CMK (cell line): Measurements from ENCODE around the gene EEIG1.

Experiments used
- DNase-seq: peaks from one replicate; pipeline ENCODE4 v3.0.0-alpha.2; 2010; ENCODE audit warnings: low read depth

The EEIG1 gene

GRCh38 chr9:128001151-128001778 is 20.5 kb upstream of the EEIG1 start:
- DNase-seq = no peak

DNA sequence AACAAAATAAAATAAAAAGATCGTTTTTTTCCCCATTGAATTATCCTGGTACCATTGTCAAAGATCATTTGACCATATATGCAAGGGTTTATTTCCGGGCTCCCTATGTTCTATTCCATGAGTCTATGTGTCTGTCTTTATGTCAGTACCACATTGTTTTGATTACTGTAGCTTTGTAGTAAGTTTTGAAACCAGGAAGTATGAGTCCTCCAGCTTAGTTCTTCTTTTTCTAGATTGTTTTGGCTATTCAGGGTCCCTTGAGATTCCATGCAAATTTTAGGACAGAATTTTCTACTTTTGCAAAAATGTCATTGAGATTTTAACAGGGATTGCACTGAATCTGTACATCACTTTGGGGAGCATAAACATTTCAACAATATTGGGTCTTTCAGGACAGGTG is 18.7 kb upstream of the EEIG1 start:
- no peak for DNase-seq

GRCh38 chr9:127993721-127994120 is 12.9 kb upstream of the EEIG1 start:
- DNase-seq = no peak

- DNase-seq = no peak
Measured at GRCh38 chr9:127991757-127992274, 11.0 kb upstream of the EEIG1 start.

- no peak for DNase-seq
Measured at GRCh38 chr9:127991017-127991756, 10.4 kb upstream of the EEIG1 start.

DNA sequence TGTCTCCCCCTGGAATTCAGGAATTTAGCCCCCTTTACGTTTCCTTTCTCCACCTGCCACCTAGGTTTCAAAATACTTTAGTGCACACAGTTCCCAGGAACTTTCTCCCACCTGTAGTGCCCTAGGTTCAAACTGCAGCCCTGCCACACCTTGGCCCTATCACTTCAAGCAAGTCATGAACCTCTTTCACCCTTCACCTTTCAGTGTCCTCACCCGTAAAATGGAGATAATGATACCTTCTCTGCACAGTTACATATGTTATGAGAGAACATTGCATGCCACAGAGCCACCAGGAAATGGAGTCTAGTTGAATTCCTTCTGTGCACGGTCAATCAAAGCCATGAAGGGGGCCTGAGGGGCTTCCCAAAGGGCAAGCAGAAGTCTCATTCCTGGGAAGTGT is 9.8 kb upstream of the EEIG1 start:
- no peak for DNase-seq

GRCh38 chr9:127989094-127989493 is 8.3 kb upstream of the EEIG1 start:
- DNase-seq = no peak

GRCh38 chr9:127987103-127987614 is 6.4 kb upstream of the EEIG1 start:
- DNase-seq = no peak

- no peak for DNase-seq
Measured at GRCh38 chr9:127985011-127985410, 4.2 kb upstream of the EEIG1 start.

- DNase-seq = no peak
Measured at GRCh38 chr9:127983847-127984289, 3.1 kb upstream of the EEIG1 start.

DNA sequence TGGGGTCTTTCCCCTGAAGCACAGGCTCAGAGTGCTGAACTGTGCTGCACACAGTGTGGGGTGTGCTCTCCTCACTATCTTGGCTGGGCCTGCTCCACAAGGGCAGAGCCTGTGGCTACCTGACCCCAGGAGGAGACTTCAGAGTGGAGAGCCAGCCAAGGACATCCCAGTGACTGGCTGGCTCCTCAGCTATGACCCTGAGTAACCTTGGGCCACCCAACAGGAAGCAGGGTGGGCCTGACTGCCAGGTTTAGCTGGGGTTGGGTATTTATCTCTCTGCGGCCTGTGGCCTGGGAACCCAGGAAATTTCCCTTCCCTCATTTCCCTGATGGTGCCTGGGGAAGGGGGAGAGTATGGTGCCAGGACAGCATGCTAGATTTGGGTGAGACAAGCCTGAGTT is 2.1 kb upstream of the EEIG1 start:
- no peak for DNase-seq

DNA sequence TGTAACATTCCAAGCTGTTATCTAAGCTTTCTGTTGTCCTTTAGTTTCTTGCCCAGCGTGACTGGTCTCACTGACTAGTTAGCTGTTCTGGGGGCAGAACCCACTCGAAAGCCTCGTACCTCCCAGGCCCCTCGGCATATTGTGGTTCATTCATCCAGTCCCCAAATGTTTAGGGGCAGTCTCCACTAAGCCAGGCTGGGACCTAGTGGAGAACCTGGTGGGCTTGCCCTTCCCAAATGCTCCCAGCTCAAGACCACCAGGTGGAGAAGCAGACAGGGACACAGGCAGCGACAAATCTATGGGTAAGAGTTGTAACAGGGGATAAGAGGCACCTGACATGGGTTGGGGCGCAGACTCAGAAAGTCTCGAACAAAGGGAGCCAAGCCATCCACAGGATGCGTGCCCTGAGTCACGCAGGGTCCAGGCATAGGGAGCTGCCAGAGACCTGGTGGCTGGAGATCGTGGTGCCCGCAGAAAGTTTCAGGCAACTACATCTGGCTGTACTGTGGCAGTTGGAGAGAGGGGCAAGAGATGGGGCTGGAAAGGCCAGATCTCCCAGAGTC is 851 bp upstream of the EEIG1 start:
- no peak for DNase-seq

DNA sequence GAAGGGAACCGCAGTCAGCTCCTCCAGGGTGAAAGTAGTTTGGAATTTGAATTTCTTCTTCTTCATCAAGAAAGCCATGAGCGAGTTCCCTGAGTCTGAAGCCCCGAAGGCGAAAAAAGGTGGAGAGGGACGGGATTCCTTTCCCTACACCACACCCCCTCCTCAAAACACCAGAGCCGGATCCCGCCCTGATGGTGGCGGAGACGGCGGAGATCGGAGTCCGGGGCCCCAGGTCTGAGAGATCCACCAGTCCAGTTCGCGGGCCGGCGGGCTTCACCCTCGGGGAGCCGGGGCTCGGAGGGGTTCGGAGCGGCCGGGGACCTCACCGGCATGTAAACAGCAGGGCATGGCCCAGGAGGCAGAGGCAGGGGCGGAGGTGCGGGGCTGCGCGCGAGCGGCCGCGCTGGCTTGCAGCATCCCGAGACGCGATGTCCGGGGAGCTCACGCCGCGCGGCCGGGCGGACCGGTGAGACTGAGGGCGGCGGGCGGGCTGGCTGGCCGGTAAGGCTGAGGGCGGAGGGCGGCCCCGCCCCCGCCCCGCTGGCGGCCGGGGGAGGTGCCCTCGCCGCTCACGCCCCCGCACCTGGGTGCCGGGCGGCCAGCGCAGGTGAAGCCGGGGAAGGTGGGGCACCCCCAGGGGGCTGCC is 606 bp downstream of the EEIG1 start:
- no peak for DNase-seq

GRCh38 chr9:127979333-127980059 is 1.3 kb downstream of the EEIG1 start:
- no peak for DNase-seq

GRCh38 chr9:127979015-127979332 is 1.8 kb downstream of the EEIG1 start:
- no peak for DNase-seq

DNA sequence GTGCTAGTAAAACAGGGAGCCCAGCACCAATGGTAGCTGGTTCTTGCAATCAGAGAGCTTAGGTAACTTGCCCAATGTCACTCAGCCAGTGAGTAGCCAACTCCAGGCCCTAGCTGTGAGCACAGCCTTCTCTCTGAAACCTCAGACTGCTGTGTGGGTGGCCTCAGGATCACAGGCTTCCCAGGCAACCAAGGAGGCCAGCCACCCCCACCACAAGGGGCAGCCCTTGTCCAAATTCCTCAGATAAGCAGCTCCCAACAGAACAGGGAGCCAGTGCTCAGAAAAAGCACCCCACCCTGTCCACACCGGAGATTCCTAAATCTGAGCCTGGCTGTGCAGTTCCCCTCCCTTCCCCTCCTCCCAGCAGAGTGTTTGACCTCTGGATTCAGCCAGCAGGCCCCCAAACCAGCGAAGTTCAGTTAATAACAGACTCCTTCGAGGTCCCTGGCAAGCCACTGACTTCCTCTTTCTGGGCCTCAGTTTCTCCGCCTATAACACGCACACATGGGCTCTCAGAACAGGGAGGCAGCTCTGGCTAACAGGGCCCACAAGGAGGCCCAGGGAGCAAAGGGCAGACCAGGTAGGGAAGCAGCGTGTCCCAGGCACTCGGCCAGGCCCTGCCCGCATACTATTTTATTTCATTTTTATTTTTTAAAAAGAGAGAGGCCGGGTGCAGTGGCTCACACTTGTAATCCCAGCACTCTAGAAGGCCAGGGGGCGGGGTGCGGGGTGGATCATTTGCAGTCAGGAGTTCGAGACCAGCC is 2.7 kb downstream of the EEIG1 start:
- DNase-seq = no peak

DNA sequence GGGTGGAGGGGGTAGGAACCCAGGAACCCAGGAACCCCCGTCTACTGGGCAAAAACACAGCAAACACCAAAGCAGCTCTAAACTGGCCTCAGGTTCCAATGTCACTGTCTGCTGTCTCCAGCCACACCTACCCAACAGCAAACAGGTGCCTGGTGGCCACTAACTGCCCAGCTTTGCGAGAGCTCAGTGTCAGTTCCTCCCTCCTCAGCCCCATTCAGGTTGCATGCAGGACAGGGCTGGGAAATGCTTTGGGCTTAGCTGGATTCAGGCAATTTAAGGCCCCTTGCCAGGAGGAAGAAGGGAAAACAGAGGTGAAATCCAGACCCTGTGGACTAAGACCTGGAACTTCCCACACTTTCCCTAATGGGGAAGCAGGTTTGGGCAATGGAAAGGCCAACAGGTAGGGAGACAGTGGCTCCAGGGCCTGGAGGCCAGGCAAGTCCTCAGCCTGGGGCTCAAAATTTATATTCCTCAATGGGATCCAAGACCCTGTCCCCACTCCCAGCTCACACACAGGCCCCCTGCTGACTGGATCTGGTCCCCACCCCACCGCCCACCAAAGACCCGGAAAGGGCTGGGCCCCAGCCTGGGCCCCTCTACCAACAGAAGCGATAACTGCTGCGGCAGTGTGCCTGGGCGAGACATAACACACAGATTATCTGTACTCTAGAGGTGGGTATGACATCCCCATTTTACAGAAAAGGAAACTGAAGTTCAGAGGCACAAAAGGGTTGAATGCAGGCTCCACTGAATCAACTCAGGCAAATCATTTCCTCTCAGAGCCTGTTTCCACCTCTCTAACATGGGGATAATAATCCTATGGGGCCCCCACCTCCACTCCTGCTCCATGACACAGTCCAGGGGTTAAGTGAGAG is 3.5 kb downstream of the EEIG1 start:
- no peak for DNase-seq

DNA sequence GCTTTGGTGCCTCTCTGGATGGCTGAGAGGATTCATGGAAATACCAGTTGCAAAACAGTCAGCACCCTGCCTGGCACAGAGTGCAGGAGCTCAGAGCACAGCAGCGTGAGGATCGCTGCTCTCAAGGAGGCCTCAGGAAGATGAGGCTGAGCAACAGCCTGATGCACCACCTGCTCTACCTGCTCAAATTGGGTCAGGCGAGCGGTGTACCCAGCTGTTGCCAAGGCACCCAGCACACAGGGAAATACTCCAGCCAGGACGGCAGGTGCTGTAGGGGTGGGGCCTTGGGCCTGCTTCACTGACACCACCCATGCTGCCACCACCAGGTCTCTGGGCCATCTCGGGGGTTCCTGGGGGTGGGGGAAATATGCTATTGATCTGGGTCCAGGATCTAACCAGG is 4.3 kb downstream of the EEIG1 start:
- DNase-seq = no peak

- DNase-seq = no peak
Measured at GRCh38 chr9:127975376-127976315, 5.1 kb downstream of the EEIG1 start.
